Activated CD4-positive, alpha-beta T cell treated with anti-CD3 and anti-CD28 coated beads, Interleukin-2, amount 50 U/mL, for 16 hours (primary cell): ENCODE measurements around the gene CAMTA1.

Experiments used
- DNase-seq: peaks from one replicate; pipeline ENCODE4 v3.0.0-alpha.2; 2020

CAMTA1 gene

GRCh38 chr1:7642418-7642704, 857.1 kb downstream of the CAMTA1 start:
- DNase-seq: no peak

GRCh38 chr1:7642781-7643529, 857.7 kb downstream of the CAMTA1 start:
- DNase-seq: no peak

GRCh38 chr1:7643530-7643929, 858.3 kb downstream of the CAMTA1 start:
- no peak for DNase-seq

GRCh38 chr1:7644086-7644485, 858.8 kb downstream of the CAMTA1 start:
- no peak for DNase-seq

- no peak for DNase-seq
Measured at GRCh38 chr1:7644961-7645750, 859.9 kb downstream of the CAMTA1 start.

- DNase-seq: no peak
Measured at GRCh38 chr1:7645751-7646048, 860.4 kb downstream of the CAMTA1 start.

GRCh38 chr1:7646164-7646563, 860.9 kb downstream of the CAMTA1 start:
- DNase-seq: no peak

- DNase-seq: peak; percentile 59
Measured at GRCh38 chr1:7646981-7647901, 862.0 kb downstream of the CAMTA1 start.

GRCh38 chr1:7648761-7649384, 863.6 kb downstream of the CAMTA1 start:
- no peak for DNase-seq

- no peak for DNase-seq
Measured at GRCh38 chr1:7650801-7651200, 865.5 kb downstream of the CAMTA1 start.

- DNase-seq: no peak
Measured at GRCh38 chr1:7651203-7651602, 865.9 kb downstream of the CAMTA1 start.

GRCh38 chr1:7652061-7652460, 866.8 kb downstream of the CAMTA1 start:
- no peak for DNase-seq

- no peak for DNase-seq
Measured at GRCh38 chr1:7652515-7653098, 867.4 kb downstream of the CAMTA1 start.

GRCh38 chr1:7654725-7655124, 869.5 kb downstream of the CAMTA1 start:
- DNase-seq: no peak

- no peak for DNase-seq
Measured at GRCh38 chr1:7655354-7655753, 870.1 kb downstream of the CAMTA1 start.

GRCh38 chr1:7656557-7657215, 871.4 kb downstream of the CAMTA1 start:
- DNase-seq: no peak

- DNase-seq: no peak
Measured at GRCh38 chr1:7657287-7658016, 872.2 kb downstream of the CAMTA1 start.

- no peak for DNase-seq
Measured at GRCh38 chr1:7658099-7658498, 872.8 kb downstream of the CAMTA1 start.

- DNase-seq: no peak
Measured at GRCh38 chr1:7659514-7659913, 874.3 kb downstream of the CAMTA1 start.

GRCh38 chr1:7663451-7664146, 878.3 kb downstream of the CAMTA1 start:
- no peak for DNase-seq
